GM21619 (cell line): ENCODE results near the gene CHRNA4.

Experiments
- ATAC-seq: cut with Tn5 transposase; IDR thresholded peaks from one replicate; pipeline ENCODE4 v1.9.1; 2021; ENCODE audit not compliant: unreplicated experiment

CHRNA4 gene

DNA sequence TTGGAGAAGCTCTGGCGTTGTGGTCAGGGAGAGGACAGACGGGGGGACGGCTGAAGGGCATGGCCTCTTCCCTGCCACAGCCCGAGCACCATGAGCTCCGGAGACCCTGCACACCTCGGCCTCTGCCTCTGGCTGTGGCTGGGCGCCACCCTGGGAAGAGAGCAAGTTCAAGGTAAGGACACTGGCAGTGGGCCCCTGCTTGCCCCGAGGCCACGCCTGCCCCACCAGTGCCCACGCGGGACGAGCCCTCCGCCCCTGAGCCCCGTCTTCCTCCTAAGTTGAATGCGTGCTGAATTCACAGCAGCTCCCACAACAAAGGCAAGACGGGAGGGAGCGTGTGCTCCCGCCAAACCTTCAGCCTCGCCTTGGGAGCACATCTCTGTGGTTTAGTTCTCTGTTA is 66.1 kb downstream of the CHRNA4 start:
- no peak for ATAC-seq

DNA sequence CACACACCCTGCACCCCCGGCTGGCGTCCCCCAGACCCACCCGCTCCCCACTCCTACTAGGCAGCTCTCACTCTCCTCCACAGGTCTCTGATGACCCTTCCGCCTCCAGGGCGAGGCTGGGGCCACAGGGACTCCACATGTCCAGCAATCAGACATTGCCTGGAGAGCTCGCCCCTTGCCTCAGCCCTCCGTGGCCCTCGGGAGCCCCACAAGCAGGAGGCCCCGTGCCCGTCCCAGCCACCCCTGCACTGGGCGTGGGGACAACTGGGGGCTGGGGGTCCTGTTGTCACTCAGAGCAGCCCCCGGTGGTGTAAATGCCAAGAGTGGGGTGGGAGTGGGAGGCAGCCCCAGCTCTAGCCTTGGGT is 66.6 kb downstream of the CHRNA4 start:
- no peak for ATAC-seq

DNA sequence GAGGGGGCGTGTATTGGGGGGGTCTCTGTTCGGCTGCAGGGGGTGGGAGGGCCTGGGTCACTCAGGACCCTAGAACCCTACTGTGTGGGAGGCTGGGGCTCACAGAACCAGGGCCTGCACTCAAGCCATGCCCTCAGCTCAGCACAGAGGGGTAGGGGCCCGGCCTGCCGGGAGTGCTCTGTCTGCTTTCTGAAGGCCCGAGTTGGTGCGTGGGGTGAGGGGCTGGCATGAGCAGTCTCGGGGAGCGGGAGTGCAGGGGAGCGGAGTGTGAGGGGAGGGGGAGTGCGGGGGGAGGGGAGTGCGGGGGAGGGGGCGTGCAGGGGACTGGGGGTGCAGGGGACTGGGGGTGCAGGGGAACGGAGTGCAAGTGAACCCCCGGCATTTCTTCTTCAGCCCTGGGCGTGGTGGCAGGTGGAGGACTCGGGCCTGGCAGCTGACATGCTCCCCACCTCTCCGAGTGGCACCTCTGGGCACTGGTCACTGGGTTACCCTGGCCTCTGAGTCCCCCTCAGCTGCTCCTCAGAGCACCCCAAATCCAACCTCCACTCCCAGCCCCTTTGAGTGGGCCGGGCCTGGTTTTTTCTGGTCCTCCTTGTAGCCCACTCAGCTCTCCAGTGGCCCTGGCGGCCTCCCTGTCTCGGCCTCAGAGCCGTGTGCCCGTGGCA is 67.1 kb downstream of the CHRNA4 start:
- ATAC-seq = no peak

DNA sequence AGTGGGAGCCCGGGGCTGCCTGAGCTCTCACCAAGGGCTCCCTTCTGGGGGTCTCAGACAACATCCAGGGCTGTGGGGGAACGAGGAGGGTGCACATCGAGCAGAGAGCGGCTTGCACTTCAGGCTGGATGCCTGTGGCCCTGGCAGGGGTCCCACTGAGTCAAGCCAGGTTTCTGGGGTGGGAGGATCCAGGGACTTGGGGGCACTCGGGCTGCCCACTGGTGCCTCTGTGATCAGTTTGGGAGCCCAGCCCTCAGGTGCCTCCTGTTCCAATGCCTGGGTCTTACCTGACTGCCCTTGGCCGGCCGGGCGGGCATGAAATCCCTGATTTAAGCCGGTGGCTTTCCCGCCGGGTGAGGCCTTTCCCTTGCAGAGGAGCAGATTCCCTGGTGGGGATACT is 67.7 kb downstream of the CHRNA4 start:
- ATAC-seq = no peak
